Esophagus muscularis mucosa (tissue), 3 donors: Measurements from ENCODE around the gene CCDC80.

ENCODE experiments used
- POLR2A ChIP-seq: fragments of 450-650 bp; IDR thresholded peaks from one replicate; pipeline ENCODE4 v1.6.1; 2017; ENCODE audit warnings: antibody characterized with exemption, moderate library complexity, mild to moderate bottlenecking, low read depth
- TF ChIP-seq, protein P1 (sequence below), 3 experiments: fragments of 200-600 bp in 2 of 3; fragments of 450-650 bp in 1 of 3; sonication (generic) in 2 of 3; IDR thresholded peaks; one replicate each; pipeline ENCODE4 v1.5.1; 2017 to 2019; ENCODE audit warnings: antibody characterized with exemption in 3 of 3, mild to moderate bottlenecking in 2 of 3, moderate library complexity in 1 of 3

DNA sequence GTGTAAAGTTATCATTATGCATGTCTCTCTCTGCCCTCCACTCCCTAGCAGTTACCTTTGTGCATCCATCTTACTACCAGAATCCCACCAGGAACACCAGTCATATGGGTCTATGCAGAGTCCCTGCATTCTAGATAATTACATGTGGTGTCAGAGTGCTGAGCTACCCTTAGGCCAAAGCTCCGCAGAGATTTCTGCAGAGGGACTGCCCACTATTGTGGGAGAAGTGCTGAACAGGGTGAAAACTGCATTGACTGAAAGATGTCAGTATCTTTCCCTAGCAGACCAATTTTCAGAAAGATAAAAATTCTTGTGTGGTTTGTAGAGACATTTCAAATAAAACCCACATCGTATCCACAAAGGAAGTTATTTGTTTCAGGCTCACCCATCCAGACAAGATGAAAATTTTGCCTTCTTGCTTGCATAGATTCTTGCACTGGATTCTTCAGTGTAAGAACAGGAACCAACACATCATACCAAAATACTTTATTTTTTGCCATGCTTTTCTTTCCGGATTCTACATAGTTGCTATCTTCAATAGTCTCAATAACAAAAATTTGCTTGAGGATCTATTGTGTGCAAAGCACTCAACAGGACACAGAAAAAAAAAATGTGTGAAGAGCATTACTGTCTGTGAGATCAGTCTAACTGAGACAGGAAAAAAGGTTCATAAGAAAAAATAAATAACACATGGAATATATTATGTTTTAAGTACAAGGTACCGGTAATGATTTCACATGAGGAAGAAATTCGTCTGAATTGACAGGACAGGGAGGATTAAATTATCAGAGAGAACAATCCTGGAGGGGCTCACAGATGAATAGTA, 32.0 kb upstream of the CCDC80 start:
- no peak for TF ChIP-seq POLR2A
- TF ChIP-seq, protein P1, sequence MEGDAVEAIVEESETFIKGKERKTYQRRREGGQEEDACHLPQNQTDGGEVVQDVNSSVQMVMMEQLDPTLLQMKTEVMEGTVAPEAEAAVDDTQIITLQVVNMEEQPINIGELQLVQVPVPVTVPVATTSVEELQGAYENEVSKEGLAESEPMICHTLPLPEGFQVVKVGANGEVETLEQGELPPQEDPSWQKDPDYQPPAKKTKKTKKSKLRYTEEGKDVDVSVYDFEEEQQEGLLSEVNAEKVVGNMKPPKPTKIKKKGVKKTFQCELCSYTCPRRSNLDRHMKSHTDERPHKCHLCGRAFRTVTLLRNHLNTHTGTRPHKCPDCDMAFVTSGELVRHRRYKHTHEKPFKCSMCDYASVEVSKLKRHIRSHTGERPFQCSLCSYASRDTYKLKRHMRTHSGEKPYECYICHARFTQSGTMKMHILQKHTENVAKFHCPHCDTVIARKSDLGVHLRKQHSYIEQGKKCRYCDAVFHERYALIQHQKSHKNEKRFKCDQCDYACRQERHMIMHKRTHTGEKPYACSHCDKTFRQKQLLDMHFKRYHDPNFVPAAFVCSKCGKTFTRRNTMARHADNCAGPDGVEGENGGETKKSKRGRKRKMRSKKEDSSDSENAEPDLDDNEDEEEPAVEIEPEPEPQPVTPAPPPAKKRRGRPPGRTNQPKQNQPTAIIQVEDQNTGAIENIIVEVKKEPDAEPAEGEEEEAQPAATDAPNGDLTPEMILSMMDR (IDR thresholded peaks at IDR 0.05), result no peak
